Measurements from ENCODE around the gene GORASP2.

Gene GORASP2

GRCh38 chr2:170971071-170971470 is 42.0 kb downstream of the GORASP2 start:
- TF ChIP-seq FOXM1 (IDR thresholded peaks at IDR 0.05; ENCODE audit: borderline replicate concordance, low read depth) (no peak), TEAD4 (IDR thresholded peaks at IDR 0.05) (no peak), EP300 (IDR thresholded peaks at IDR 0.05; ENCODE audit: borderline replicate concordance) (no peak), USF1 (IDR thresholded peaks at IDR 0.05) (no peak), YY1 (IDR thresholded peaks at IDR 0.05; ENCODE audit: low read depth) (no peak), RAD21 (IDR thresholded peaks at IDR 0.05; ENCODE audit: low read depth) (no peak), TAF1 (IDR thresholded peaks at IDR 0.05; ENCODE audit: low read depth) (no peak), NFIC (IDR thresholded peaks at IDR 0.05) (no peak), MAX (IDR thresholded peaks at IDR 0.05) (no peak), CEBPB (IDR thresholded peaks at IDR 0.05) (no peak), TCF12 (IDR thresholded peaks at IDR 0.05; ENCODE audit: low read depth) (no peak), ZBTB7A (IDR thresholded peaks at IDR 0.05; ENCODE audit: low read depth) (no peak)
- TF ChIP-seq, protein P1, sequence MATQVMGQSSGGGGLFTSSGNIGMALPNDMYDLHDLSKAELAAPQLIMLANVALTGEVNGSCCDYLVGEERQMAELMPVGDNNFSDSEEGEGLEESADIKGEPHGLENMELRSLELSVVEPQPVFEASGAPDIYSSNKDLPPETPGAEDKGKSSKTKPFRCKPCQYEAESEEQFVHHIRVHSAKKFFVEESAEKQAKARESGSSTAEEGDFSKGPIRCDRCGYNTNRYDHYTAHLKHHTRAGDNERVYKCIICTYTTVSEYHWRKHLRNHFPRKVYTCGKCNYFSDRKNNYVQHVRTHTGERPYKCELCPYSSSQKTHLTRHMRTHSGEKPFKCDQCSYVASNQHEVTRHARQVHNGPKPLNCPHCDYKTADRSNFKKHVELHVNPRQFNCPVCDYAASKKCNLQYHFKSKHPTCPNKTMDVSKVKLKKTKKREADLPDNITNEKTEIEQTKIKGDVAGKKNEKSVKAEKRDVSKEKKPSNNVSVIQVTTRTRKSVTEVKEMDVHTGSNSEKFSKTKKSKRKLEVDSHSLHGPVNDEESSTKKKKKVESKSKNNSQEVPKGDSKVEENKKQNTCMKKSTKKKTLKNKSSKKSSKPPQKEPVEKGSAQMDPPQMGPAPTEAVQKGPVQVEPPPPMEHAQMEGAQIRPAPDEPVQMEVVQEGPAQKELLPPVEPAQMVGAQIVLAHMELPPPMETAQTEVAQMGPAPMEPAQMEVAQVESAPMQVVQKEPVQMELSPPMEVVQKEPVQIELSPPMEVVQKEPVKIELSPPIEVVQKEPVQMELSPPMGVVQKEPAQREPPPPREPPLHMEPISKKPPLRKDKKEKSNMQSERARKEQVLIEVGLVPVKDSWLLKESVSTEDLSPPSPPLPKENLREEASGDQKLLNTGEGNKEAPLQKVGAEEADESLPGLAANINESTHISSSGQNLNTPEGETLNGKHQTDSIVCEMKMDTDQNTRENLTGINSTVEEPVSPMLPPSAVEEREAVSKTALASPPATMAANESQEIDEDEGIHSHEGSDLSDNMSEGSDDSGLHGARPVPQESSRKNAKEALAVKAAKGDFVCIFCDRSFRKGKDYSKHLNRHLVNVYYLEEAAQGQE (IDR thresholded peaks at IDR 0.05; ENCODE audit: low read depth), result no peak

GRCh38 chr2:170972296-170973224 is 43.5 kb downstream of the GORASP2 start:
- TF ChIP-seq USF1 (IDR thresholded peaks at IDR 0.05), result no peak
- no peak for TF ChIP-seq CREB1 (IDR thresholded peaks at IDR 0.05; ENCODE audit: low read depth)

DNA sequence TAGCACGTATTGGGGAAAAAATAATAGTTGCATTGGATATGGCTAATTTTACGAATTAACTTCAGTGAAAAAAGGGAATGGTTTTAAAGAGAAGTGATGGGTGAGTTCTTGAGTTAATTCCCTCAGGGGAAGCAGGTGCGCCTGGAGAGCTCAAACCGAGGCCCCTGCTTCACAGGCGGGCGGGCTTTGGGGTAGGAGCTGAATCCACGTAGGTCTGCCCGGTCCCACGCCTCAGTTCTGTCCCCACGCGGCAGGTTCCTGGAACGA is 44.1 kb downstream of the GORASP2 start:
- no peak for TF ChIP-seq EGR1 (IDR thresholded peaks at IDR 0.05)
- no peak for TF ChIP-seq ZBTB7A (IDR thresholded peaks at IDR 0.05; ENCODE audit: low read depth)
- TF ChIP-seq, protein P1 (IDR thresholded peaks at IDR 0.05; ENCODE audit: low read depth), result no peak
- TF ChIP-seq USF1 (IDR thresholded peaks at IDR 0.05), result no peak
- TF ChIP-seq RAD21 (IDR thresholded peaks at IDR 0.05; ENCODE audit: low read depth), result no peak
- no peak for TF ChIP-seq TAF1 (IDR thresholded peaks at IDR 0.05; ENCODE audit: low read depth)
- TF ChIP-seq FOXM1 (IDR thresholded peaks at IDR 0.05; ENCODE audit: borderline replicate concordance, low read depth), result no peak; the same call in 1 of the 2 replicates
- no peak for TF ChIP-seq TCF12 (IDR thresholded peaks at IDR 0.05; ENCODE audit: low read depth)
- no peak for TF ChIP-seq CREB1 (IDR thresholded peaks at IDR 0.05; ENCODE audit: low read depth)
- TF ChIP-seq TEAD4 (IDR thresholded peaks at IDR 0.05), result no peak
- no peak for TF ChIP-seq YY1 (IDR thresholded peaks at IDR 0.05; ENCODE audit: low read depth)
- TF ChIP-seq CEBPB (IDR thresholded peaks at IDR 0.05), result no peak
- no peak for TF ChIP-seq MAX (IDR thresholded peaks at IDR 0.05)
- no peak for TF ChIP-seq EP300 (IDR thresholded peaks at IDR 0.05; ENCODE audit: borderline replicate concordance)
- TF ChIP-seq NFIC (IDR thresholded peaks at IDR 0.05), result no peak

- TF ChIP-seq MAX (IDR thresholded peaks at IDR 0.05), result peak; percentile 94
- no peak; the same call in 1 of the 2 replicates for TF ChIP-seq FOXM1 (IDR thresholded peaks at IDR 0.05; ENCODE audit: borderline replicate concordance, low read depth)
- no peak for TF ChIP-seq CEBPB (IDR thresholded peaks at IDR 0.05)
- TF ChIP-seq, protein P1 (IDR thresholded peaks at IDR 0.05; ENCODE audit: low read depth), result no peak
- TF ChIP-seq CREB1 (IDR thresholded peaks at IDR 0.05; ENCODE audit: low read depth), result no peak
- TF ChIP-seq EGR1 (IDR thresholded peaks at IDR 0.05), result peak; percentile 90
- TF ChIP-seq NFIC (IDR thresholded peaks at IDR 0.05), result peak; percentile 94
- 0 out of 2 replicates have a peak, but pooled peaks have one; percentile 34 for TF ChIP-seq TCF12 (IDR thresholded peaks at IDR 0.05; ENCODE audit: low read depth)
- 0 out of 2 replicates have a peak, but pooled peaks have one; percentile 5 for TF ChIP-seq EP300 (IDR thresholded peaks at IDR 0.05; ENCODE audit: borderline replicate concordance)
- TF ChIP-seq YY1 (IDR thresholded peaks at IDR 0.05; ENCODE audit: low read depth), result no peak
- TF ChIP-seq USF1 (IDR thresholded peaks at IDR 0.05), result peak; percentile 81
- peak; percentile 50; the same call in 1 of the 2 replicates for TF ChIP-seq TAF1 (IDR thresholded peaks at IDR 0.05; ENCODE audit: low read depth)
- TF ChIP-seq TEAD4 (IDR thresholded peaks at IDR 0.05), result peak; percentile 33
- TF ChIP-seq ZBTB7A (IDR thresholded peaks at IDR 0.05; ENCODE audit: low read depth), result peak; percentile 60; the same call in 1 of the 2 replicates
- TF ChIP-seq RAD21 (IDR thresholded peaks at IDR 0.05; ENCODE audit: low read depth), result peak; percentile 75
Measured at GRCh38 chr2:170973492-170974303, 44.6 kb downstream of the GORASP2 start.
